ENCODE results near the gene MRO. TPM values are rescaled to one million over a fixed set of nuclear protein-coding genes. Genes with fewer than 3 reads are reported as not detected.

The MRO gene
- total RNA-seq, 1 donor from 2014 or later, result not detected

DNA sequence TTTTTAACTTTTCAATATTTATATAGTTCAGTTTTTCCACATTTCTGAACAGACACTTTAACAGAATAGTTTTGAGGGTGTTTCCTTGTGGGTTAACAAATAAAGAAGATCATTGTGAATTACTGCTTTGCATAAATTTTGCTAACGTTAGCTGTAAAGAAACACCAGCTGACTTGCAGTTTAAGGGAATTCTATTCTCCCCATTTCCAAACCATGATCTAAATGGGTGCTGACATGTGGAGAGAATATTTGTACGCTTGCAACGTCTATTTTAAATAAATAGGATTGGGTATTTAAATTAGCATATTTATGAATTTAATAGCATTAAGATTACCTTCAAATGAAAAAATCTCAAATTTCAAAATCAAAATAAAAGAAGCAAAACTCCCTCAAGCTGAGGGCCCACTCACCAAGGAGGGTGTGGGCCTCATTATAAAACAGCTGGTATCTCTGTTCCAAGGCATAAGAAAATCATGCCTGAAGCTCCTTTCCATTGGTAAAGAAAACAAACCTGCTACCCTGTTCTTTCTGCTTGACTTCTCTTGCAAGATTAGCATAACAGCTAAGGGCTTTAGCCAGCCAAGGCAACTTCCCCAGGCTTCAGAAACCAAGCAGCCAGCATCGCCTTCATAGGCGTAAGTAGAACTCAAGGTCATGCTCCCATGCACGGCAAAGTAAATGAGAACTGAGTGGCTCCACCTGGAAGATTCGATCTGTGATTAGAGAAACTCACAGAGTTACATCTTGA lies 3.2 kb downstream of the MRO start:
- peaks cover 5% of the 10 kb centered on the region for H3K4me1 Mint-ChIP-seq (ENCODE audit: low read depth)
- H3K4me3 Mint-ChIP-seq (ENCODE audit: low read depth), result no peak overlapping the region
- H3K36me3 Mint-ChIP-seq (ENCODE audit: insufficient read depth), result no peaks in the 10 kb centered on the region
- DNase-seq (ENCODE audit: low spot score, unreplicated experiment), result no peak
- H3K27me3 Mint-ChIP-seq, result peaks cover 4% of the 10 kb centered on the region
- H3K27ac Mint-ChIP-seq, result no peak overlapping the region
- peaks cover 4% of the 10 kb centered on the region for H3K9me3 Mint-ChIP-seq (ENCODE audit: low read depth)
- TF ChIP-seq, protein P1, sequence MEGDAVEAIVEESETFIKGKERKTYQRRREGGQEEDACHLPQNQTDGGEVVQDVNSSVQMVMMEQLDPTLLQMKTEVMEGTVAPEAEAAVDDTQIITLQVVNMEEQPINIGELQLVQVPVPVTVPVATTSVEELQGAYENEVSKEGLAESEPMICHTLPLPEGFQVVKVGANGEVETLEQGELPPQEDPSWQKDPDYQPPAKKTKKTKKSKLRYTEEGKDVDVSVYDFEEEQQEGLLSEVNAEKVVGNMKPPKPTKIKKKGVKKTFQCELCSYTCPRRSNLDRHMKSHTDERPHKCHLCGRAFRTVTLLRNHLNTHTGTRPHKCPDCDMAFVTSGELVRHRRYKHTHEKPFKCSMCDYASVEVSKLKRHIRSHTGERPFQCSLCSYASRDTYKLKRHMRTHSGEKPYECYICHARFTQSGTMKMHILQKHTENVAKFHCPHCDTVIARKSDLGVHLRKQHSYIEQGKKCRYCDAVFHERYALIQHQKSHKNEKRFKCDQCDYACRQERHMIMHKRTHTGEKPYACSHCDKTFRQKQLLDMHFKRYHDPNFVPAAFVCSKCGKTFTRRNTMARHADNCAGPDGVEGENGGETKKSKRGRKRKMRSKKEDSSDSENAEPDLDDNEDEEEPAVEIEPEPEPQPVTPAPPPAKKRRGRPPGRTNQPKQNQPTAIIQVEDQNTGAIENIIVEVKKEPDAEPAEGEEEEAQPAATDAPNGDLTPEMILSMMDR (IDR thresholded peaks at IDR 0.05; ENCODE audit: unreplicated experiment), result no peak

DNA sequence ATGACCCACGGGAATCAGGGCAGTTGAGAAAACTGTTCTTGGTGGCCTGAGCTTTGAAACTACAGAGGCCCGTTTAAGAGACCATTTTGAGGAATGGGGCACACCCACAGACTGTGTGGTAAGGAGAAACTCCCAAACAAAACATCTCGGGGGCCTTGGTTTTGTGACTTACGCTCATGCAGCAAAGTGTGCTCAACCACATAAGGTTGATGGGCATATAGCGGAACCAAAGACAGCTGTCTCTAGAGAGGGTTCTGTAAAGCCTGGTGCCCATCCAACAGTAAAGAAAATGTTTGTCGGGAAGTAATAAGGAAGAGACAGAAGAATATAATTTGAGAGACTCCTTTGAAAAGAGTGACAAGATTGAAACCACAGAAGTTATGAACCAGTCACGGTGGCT lies 5.4 kb downstream of the MRO start:
- Mint-ChIP-seq H3K4me3 (ENCODE audit: low read depth) (no peak overlapping the region), H3K9me3 (ENCODE audit: low read depth) (peaks cover 4% of the 10 kb centered on the region), H3K27ac (no peak overlapping the region), H3K36me3 (ENCODE audit: insufficient read depth) (no peaks in the 10 kb centered on the region), H3K27me3 (peaks cover 4% of the 10 kb centered on the region), H3K4me1 (ENCODE audit: low read depth) (peaks cover 5% of the 10 kb centered on the region)
- TF ChIP-seq, protein P1 (IDR thresholded peaks at IDR 0.05; ENCODE audit: unreplicated experiment), result no peak
- no peak for DNase-seq (ENCODE audit: low spot score, unreplicated experiment)

DNA sequence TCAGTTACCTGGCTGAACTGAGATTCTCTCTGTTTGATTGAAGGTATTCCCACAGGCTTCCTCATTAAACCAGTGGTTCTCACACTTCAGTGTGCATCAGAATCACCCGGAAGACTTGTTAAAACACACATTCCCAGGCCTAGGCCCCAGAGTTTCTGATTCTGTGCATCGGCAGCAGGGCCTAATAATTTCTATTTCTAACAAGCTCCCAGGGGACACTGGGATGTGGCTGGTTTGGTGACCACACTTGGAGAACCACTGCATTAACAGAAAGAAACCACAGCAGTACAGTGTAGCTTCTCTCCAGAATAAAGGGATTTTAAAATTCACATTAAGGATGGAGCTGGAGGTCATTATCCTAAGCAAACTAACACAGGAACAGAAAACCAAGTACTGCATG lies 6.5 kb downstream of the MRO start:
- H3K4me3 Mint-ChIP-seq (ENCODE audit: low read depth), result no peak overlapping the region
- TF ChIP-seq, protein P1 (IDR thresholded peaks at IDR 0.05; ENCODE audit: unreplicated experiment), result no peak
- H3K9me3 Mint-ChIP-seq (ENCODE audit: low read depth), result peaks cover 4% of the 10 kb centered on the region
- H3K4me1 Mint-ChIP-seq (ENCODE audit: low read depth), result peaks cover 3% of the 10 kb centered on the region
- peaks cover 4% of the 10 kb centered on the region for H3K27me3 Mint-ChIP-seq
- no peak overlapping the region for H3K27ac Mint-ChIP-seq
- H3K36me3 Mint-ChIP-seq (ENCODE audit: insufficient read depth), result no peaks in the 10 kb centered on the region
- DNase-seq (ENCODE audit: low spot score, unreplicated experiment), result no peak

DNA sequence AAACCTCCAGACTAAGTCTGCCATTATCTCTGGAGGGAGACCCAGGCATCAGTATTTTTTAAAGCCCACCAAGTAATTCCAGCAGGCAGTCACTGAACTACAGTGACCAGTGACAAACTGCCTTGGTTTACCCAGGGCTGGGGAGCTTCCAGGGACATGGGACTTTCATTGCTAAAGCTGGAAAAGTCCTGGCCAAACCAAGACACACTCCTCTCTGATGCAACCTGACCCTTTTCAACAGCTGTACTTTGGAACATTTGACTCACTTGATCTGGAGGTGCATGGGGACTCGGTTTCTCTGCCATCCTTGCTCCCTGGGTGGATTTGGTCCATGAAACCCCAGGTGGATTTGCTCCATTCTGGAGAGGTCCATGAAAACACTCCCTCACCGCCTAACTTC lies 7.0 kb downstream of the MRO start:
- Mint-ChIP-seq H3K4me1 (ENCODE audit: low read depth) (peaks cover under 1% of the 10 kb centered on the region), H3K27ac (no peak overlapping the region), H3K9me3 (ENCODE audit: low read depth) (peaks cover 4% of the 10 kb centered on the region), H3K4me3 (ENCODE audit: low read depth) (no peak overlapping the region), H3K27me3 (peaks cover 4% of the 10 kb centered on the region), H3K36me3 (ENCODE audit: insufficient read depth) (no peaks in the 10 kb centered on the region)
- TF ChIP-seq, protein P1 (IDR thresholded peaks at IDR 0.05; ENCODE audit: unreplicated experiment), result no peak
- no peak for DNase-seq (ENCODE audit: low spot score, unreplicated experiment)

DNA sequence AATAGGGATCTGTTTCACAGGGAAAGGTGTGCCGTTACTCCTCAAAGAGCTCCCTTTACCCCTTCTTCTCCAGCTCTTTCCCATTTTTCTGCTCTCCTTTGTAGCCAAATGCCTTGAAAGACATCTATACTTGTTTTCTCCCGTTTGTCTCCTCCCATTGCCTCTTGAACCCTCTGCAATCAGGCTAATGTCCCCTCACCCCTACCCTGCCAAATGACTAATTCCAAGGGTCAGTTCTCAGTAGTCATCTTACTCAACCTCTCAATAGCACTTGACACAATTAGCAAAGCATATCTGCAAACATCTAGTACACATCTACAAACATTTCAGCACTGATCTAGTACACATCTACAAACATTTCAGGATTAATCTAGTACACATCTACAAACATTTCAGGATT lies 12.6 kb downstream of the MRO start:
- H3K27ac Mint-ChIP-seq, result no peak overlapping the region
- H3K36me3 Mint-ChIP-seq (ENCODE audit: insufficient read depth), result no peaks in the 10 kb centered on the region
- TF ChIP-seq, protein P1 (IDR thresholded peaks at IDR 0.05; ENCODE audit: unreplicated experiment), result no peak
- DNase-seq (ENCODE audit: low spot score, unreplicated experiment), result no peak
- no peaks in the 10 kb centered on the region for H3K9me3 Mint-ChIP-seq (ENCODE audit: low read depth)
- H3K4me1 Mint-ChIP-seq (ENCODE audit: low read depth), result peaks cover 5% of the 10 kb centered on the region
- H3K27me3 Mint-ChIP-seq, result peaks cover 20% of the 10 kb centered on the region
- H3K4me3 Mint-ChIP-seq (ENCODE audit: low read depth), result no peak overlapping the region

All from progenitor cell of endocrine pancreas (in vitro differentiated cells).